Measurements from ENCODE around the gene TNC.

Gene TNC

GRCh38 chr9:115046824-115047223, 71.1 kb downstream of the TNC start:
- DNase-seq (ENCODE audit: low read depth) = no peak

DNA sequence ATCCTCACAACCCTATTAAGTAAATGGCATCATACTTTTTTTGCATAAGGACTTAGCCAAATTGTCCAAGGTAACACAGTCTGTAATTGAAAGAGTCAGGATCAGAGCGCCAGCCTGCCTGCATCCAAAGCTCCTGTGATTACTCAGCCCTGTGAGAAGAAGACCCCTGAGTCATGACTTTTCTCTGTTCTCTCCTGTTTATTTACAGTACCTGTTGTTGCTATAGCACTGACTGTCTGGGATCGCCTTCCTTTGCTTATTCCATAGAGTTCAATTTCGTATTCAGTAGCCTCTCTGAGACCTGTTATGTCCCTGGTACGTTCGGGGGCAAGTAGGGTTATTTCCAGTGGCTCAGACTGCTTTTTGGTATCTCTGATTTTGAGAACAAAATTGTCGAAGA, 71.8 kb downstream of the TNC start:
- DNase-seq (ENCODE audit: low read depth) = no peak

GRCh38 chr9:115043632-115044031, 74.3 kb downstream of the TNC start:
- no peak for DNase-seq (ENCODE audit: low read depth)

DNA sequence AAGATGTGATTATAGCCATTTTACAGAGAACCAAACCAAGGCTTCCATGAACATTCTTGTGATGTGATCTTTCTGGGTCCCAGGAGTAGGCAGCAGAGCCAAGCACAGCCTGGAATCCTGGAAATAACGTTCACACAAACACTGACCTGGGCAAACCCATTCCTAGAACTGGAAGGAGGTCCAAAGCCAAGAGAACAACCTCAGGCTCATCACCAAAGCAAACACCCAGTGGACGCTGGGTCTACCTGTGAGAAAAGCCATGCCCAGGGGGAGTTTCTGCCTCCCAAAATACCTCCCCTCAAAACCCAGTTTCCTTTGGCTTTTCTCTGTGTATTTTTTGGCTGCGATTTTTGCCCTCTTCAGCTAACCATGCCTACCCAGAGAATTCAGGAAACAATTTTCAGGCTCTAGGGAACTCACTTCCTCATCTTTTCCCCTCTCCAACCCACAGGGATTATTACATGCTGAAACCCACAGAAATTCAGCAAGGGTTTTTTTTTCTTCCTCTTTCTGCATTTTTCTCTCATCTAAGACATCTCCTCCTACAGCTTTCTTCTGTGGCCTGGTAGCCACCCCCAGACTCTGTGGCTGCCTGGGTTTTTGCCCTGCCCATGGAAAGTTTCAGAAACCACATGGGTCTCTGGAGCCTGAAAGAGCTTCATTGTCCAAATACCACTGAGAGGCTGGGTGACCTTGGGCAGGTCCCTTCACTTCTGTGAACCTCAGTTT, 75.0 kb downstream of the TNC start:
- DNase-seq (ENCODE audit: low read depth) = peak; percentile 73

- no peak for DNase-seq (ENCODE audit: low read depth)
Observed at GRCh38 chr9:115039516-115040120, 78.3 kb downstream of the TNC start.

DNA sequence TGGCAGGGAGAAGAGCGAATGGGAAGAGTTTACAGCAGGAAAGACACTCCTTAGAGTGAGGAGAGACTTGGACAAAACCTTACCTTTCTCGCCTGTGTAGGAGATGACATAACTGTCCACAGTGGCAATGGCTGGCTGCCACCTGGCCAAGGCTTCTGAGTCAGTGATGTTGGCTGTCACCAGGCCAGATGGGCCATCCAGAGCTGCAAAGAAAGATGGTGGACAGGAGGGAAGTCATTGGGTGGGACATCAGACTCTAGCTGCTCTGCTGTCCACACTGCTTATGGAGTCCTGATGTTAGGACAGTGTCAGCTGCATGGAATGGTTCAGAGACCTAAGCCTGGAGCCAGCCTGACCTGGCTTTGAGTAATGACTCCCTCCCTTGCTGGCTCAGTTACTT, 79.8 kb downstream of the TNC start:
- no peak for DNase-seq (ENCODE audit: low read depth)

- no peak for DNase-seq (ENCODE audit: low read depth)
Observed at GRCh38 chr9:115036691-115037090, 81.3 kb downstream of the TNC start.

DNA sequence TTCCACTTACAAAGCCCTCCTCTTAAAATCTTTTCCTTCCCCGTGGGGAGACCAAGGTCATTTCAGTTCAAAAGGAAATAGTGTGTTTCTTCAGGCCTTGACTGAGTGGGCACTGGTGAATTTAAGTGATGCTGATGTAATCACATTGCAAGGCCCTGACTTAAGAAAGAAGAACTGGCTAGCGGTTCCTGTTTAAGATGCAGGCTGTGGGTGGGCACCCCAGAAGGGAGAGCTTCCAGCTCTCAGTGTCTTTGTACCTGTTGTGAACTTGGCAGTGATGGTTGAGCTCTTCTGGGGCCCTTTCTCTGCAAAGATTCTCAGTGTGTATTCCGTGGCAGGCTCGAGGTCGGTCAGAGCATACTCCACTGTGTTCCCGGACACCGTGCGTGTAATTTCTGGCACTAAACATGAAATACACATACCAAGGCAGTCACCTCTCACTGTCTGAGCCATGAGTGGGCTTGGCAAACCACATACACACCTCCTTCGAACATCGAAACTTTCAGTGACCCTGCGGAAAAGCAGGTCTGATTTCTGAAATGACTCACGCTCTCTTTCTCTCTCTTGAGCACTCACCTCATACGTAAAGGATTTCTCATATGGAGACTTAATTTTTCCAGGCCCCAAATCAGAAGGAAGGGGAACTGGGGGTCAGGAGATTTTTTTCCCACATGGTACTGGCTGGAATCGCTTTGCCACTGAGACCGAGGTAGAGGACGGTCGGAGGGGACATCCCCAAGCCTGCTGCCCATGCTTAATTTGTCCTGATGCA, 81.9 kb downstream of the TNC start:
- peak; percentile 78 for DNase-seq (ENCODE audit: low read depth)

DNA sequence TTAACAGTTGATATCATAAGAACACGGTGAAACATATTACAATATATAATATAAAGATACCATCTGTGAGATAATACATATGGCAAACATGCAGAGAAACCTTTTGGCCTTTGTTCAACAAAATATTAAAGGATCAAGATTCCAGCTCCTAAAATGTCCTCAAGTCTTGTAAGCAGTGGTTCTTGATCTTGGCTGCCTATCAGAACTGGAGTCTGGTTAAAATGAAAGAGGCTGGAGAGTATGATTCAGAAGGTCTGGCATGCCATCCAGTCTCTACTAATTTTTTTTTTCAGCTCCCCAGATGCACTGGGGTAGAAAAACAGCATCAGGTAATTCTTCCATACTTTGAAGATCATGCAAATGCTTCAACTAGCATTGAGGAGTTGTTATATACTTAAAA, 83.2 kb downstream of the TNC start:
- DNase-seq (ENCODE audit: low read depth) = peak; percentile 85

DNA sequence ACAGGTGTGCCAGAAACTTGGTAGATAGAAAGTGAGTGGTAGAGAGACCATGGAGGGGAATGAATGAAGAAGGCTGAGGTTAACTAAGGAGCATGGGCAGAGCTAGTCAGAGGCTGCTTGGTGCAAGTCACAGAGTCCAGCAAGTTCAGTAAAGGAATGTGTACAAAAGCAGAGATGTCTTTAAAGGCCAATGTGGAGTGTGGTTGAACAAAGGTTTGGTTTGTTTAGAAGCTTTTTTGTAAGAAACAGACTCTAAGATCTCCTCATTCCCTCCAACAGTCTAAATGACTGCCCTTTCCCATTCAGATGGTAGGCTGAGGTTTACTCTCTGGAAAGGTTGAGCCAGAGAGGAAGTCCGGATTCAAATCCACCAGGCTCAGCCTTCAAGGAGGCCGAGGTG, 84.2 kb downstream of the TNC start:
- no peak for DNase-seq (ENCODE audit: low read depth)

DNA sequence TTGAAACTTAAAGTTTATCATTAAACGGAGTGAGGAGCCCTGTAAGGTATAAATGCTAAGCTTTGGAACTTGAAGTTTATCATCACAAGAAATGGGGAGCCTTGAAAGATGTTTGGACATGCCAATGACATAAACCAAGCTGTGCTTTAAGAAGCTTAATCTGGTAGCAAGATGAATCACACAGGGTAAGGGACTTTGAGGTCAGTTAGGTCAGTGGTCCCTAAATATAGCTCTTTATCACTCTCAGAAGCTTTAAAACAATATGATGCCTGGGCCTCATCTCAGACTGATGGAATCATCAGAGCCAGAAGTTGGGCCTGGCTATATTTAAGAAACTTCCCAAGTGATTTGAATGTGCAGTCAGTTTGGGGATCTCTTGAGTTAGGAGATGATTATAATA, 85.7 kb downstream of the TNC start:
- no peak for DNase-seq (ENCODE audit: low read depth)

- no peak for DNase-seq (ENCODE audit: low read depth)
Observed at GRCh38 chr9:115030006-115030405, 88.0 kb downstream of the TNC start.

DNA sequence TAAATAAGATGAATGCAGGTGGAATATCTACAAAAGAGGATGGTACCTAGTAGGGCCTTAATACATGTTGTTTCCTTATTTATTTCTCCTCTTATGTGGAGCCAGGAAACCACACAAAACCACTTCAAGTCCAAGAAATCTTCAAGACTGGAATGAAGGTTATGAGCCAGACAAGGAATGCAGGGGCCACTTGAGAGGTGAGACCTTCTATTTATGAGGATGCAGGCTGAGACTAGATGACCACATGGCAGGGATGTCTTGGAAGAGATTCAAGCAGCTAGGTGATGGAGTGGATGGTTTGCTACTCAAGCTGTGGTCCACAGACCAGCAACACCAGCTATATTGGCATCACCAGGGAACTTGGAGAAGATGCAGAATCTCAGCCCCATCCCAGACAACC, 92.2 kb downstream of the TNC start:
- DNase-seq (ENCODE audit: low read depth) = no peak

DNA sequence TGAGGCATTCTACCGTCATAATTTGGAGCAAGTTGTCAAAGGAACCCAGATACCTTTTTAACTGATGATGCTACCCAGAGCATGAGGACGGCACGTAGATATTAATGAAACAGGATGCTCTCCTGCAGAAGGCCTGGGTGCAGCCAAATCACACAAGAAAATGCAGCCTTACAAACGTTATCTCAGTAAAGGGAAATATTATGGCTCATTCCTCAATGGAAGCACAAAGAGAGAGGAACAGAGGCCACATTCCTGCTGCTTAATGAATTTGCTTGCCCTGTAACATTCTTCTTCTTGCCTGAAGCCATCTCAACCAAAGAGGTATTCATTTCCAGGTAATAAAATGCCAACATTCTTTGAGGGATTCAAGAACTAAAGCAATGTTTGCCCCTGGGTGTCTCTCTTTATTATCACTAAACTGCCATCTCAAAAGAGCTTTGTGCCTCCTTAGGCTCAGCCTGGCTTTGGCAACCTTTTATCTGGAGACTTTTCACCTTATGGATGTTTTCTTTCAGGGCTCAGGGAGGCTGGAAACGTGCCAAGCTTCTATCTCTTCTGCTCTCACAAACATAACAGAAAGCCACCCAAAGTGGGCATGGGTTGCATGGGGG, 92.9 kb downstream of the TNC start:
- no peak for DNase-seq (ENCODE audit: low read depth)

DNA sequence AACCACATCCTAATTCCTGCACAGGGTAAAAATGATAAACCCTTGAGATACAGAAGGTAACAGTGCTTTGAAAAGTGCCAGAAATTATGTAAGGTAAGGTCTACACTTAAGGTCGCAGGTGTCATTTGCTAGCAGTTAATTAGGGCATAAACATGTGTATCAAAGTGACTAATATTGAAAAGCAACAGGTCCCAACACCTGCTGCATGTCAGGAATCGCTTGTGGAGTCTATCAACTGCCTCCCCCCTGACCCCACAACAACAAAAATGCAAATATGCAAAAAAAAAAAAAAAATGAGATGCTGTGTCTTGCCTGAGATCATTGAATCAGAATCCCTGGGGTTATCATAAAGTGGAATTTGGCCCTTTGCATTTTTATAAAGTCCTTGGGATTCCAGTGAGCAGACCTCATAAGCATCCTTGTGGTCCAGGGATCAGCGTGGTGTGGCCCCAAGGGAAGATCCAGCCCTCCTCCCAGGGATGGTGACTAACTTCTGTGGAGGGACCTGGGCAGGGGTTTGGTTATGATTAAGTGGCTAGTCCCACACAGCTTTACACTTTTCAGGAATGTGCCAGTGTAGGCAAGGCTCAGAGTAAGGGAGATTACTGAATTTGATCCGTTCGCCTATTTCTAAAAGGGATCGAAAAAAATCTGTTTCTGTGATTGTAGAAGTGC, 95.1 kb downstream of the TNC start:
- DNase-seq (ENCODE audit: low read depth) = peak; percentile 68

GRCh38 chr9:115018547-115019435, 99.2 kb downstream of the TNC start:
- peak; percentile 79 for DNase-seq (ENCODE audit: low read depth)

DNA sequence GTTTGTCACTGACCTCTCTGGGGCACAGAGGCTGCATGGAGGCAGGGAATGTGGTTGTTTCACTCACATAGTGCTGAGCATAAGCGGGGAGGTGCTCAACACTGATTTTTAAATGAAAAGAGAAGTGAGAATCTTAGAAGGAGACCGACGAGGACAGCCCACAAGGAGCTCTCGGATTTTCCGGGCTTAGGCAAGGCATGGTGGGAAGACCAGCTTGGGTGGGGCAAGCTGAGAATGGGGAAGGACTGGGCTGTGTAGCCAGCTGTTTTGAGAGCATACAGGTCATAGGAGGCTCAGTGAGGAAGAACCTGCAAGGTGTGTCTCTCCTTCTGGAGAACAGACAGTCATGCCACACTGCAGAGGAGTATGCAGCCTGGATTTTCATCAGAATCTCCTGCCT, 101.6 kb downstream of the TNC start:
- DNase-seq (ENCODE audit: low read depth) = no peak

- DNase-seq (ENCODE audit: low read depth) = peak; percentile 28
Observed at GRCh38 chr9:115015018-115015635, 102.8 kb downstream of the TNC start.

DNA sequence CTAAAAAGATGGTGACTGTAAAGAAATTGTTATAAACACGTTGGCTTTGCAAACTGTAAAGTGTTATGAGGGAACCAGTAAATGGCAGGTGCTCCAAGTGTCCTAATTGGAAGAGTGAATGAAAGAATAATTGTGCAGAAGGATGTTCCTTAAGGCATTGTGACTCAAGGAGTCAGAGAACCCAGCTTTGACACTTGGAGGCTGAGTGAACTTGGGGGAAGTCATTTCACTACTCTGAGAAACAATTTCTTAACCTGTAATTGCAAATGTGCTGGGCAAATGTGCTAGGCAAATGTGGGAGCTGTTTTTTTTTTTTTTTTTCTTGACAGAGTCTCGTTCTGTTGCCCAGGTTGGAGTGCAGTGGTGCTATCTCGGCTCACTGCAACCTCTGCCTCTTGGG, 103.5 kb downstream of the TNC start:
- no peak for DNase-seq (ENCODE audit: low read depth)

GRCh38 chr9:115013998-115014397, 104.0 kb downstream of the TNC start:
- peak; percentile 54 for DNase-seq (ENCODE audit: low read depth)

GRCh38 chr9:115012486-115012885, 105.5 kb downstream of the TNC start:
- no peak for DNase-seq (ENCODE audit: low read depth)
